Esophagus squamous epithelium (tissue), 5 donors: Measurements from ENCODE around the gene MFAP2. TPM values are rescaled to one million over a fixed set of nuclear protein-coding genes. Genes with fewer than 3 reads are reported as not detected.

ENCODE experiments used
- DNase-seq: peaks from one replicate; lab custom pipeline; 2025; lab: John Stamatoyannopoulos, UW
- H3K27ac ChIP-seq, 4 donors: fragments of 200-600 bp; sonication (generic); one replicate each; pipeline ENCODE4 v1.5.1; 2016 to 2019; ENCODE audit warnings: mild to moderate bottlenecking in 1 of 4
- H3K27me3 ChIP-seq, 4 donors: fragments of 200-600 bp; sonication (generic); 1 replicate in 3 of 4; 2 replicates in 1 of 4; pipeline versions ENCODE4 v1.5.1 to v1.6.0; 2017 to 2021; ENCODE audit warnings: antibody characterized with exemption in 1 of 4
- H3K36me3 ChIP-seq, 3 donors: fragments of 200-600 bp; sonication (generic); one replicate each; pipeline ENCODE4 v1.5.1; 2016 to 2019
- H3K4me1 ChIP-seq, 3 donors: fragments of 200-600 bp; sonication (generic); one replicate each; pipeline ENCODE4 v1.5.1; 2017 to 2019
- H3K4me3 ChIP-seq, 4 donors: fragments of 200-600 bp; sonication (generic); 1 replicate in 3 of 4; 2 replicates in 1 of 4; pipeline ENCODE4 v1.5.1; 2016 to 2019; ENCODE audit warnings: mild to moderate bottlenecking in 2 of 4, moderate library complexity in 1 of 4
- H3K9me3 ChIP-seq, 3 donors: fragments of 200-600 bp; sonication (generic); one replicate each; pipeline ENCODE4 v1.5.1; 2016 to 2019
- CTCF ChIP-seq, 6 experiments: fragments of 450-650 bp in 4 of 6; fragments of 200-600 bp in 2 of 6; sonication (generic) in 2 of 6; IDR thresholded peaks; one replicate each; pipeline ENCODE4 v1.5.1; 2016 to 2019; ENCODE audit warnings: antibody characterized with exemption in 6 of 6, mild to moderate bottlenecking in 4 of 6, moderate library complexity in 4 of 6
- POLR2A ChIP-seq, 4 donors: fragments of 450-650 bp; IDR thresholded peaks; one replicate each; pipeline ENCODE4 v1.6.1; 2017; ENCODE audit warnings: antibody characterized with exemption in 4 of 4, mild to moderate bottlenecking in 4 of 4, moderate library complexity in 3 of 4
- WGBS, 2 donors: methylation state at CpG; one replicate each; pipeline ENCODE4 v1.1.5; 2018; 5-methylcytosine and 5-hydroxymethylcytosine counted together
- intact Hi-C: fragments of 100-400 bp; cut with DNase I; formaldehyde crosslinking; loops from one replicate; pipeline ENCODE4 v1.15.0; 2022
- total RNA-seq, 4 donors: library from RNA; depleted of rRNA; stranded (reverse); fragments of >200 nt; gene quantifications; one replicate each; pipeline ENCODE4 v1.1.0, GENCODE V29; 2016
- donor health status: DM: yes; HTN: yes; CAD: no.

MFAP2 gene
- total RNA-seq, 4 donors from 2014 or later: 0.70 to 10.5 (median 4.2) TPM; not detected in 1

DNA sequence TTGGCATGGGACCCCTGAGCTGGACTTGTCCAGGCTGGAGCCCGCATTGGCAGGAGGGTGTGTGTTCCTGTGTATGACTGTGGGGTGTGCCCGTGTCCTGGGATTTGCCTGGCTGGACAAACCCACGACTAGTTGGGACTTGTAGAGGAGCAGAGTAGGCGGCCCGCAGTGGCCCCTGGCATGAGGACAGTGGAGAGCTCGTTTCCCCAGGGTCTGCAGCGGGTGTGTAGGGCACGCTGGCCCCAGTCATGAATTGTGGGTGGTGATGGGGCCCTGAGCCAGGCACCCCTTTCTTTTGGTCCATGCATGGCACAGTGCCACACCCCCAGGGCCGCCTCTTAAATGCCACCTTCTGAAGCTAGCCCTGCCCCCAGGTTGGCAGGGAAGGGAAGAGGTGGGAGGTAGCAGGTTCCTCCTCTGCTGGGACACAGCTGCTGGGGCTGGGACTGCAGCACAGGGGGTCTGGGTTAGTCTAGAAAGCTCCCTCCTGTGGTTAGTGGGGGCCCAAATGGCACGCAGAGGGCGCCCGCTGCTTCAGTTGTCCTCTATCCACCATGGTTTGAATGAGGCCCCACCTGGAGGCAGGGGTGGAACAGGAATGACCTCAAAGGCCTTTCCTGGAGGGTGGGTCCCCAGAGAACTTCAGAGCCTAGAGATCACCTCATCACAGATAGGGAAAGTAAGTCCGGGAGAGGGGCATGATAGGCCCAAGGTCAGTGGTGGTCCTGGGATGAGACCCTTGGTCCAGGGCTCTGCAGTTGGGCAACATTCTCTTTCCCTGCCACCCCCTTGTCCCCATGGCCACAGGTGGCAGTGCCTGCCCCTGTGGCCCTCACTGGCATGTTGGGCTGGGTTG is 54.6 kb downstream of the MFAP2 start:
- no peak for DNase-seq
- H3K4me1 ChIP-seq: peaks cover 34 to 85% (median 49%) of the 10 kb centered on the region in 3 donors
- H3K27ac ChIP-seq: peak overlapping the region; percentile 77 to 87 (median 83)
- no peak overlapping the region for H3K4me3 ChIP-seq
- WGBS, 2 donors: 51 to 55% methylated on average over 10 to 12 of the region's 13 CpGs
- H3K36me3 ChIP-seq: peaks cover 0 to 20% (median 0%) of the 10 kb centered on the region in 3 donors
- H3K9me3 ChIP-seq: no peaks in the 10 kb centered on the region
- intact Hi-C loops: no loop called here
- TF ChIP-seq POLR2A (IDR thresholded peaks at IDR 0.05) (no peak), CTCF (IDR thresholded peaks at IDR 0.05) (no peak)
- no peaks in the 10 kb centered on the region for H3K27me3 ChIP-seq

DNA sequence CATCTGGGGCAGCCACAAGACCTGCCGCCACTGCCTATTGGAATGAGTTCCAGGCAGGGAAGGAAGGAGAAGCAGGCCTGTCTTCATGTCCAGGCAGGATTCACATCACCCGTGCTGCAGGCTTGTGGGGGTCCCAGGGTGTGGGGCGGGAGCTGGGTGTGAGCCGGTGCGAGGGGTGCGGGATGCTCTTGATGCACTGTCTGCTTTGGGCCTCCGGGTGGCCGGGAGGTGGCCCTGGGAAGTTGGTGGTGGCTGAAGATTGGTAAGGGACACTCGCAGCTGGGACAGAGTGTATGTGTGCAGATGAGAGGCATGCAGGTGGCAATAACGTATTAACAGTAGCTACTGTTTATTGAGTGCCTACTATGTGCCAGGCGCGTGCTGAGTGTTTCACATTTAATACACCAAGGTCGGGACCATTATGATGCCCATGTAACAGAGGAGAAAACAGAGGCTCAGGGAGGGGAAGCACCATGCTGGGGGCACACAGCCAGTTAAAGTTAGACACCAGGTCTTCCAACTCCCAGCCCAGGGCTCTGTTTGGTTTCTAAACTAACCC is 55.4 kb downstream of the MFAP2 start:
- Histone ChIP-seq H3K27ac (peak overlapping the region; percentile 77 to 87 (median 83)), H3K4me1 (peaks cover 32 to 76% (median 49%) of the 10 kb centered on the region in 3 donors), H3K9me3 (no peaks in the 10 kb centered on the region), H3K4me3 (no peak overlapping the region), H3K36me3 (peaks cover 0 to 12% (median 0%) of the 10 kb centered on the region in 3 donors), H3K27me3 (no peaks in the 10 kb centered on the region)
- intact Hi-C loops: no loop called here
- peak in 1 of 6 experiments; percentile 34 for TF ChIP-seq CTCF (IDR thresholded peaks at IDR 0.05)
- no peak for TF ChIP-seq POLR2A (IDR thresholded peaks at IDR 0.05)
- DNase-seq: no peak
- 64 to 78% methylated on average over 12 to 13 of the region's 13 CpGs for WGBS, 2 donors

Other genes starting within 250 kb of the MFAP2 start
- gene RNU1-4, start 240.1 kb downstream of the MFAP2 start, total RNA-seq: under 1 TPM; under 0.01 TPM
- under 1 TPM; under 0.01 TPM for gene RNU1-2, start 84.6 kb downstream of the MFAP2 start, total RNA-seq
- gene CROCC, start 58.7 kb downstream of the MFAP2 start, total RNA-seq: 10 to 100 TPM in 3 of 4 donors, 1 to 10 TPM in 1; 8.5 to 43.1 (median 30.2) TPM
- 10 to 100 TPM; 23.8 to 66.5 (median 41.8) TPM for gene ATP13A2, start 31.3 kb upstream of the MFAP2 start, total RNA-seq
- gene SDHB, start 73.4 kb upstream of the MFAP2 start, total RNA-seq: 100 to 1,000 TPM in 3 of 4 donors, 10 to 100 TPM in 1; 78.4 to 137 (median 119) TPM
- gene PADI2, start 138.8 kb upstream of the MFAP2 start, total RNA-seq: 1 to 10 TPM in 2 of 4 donors, under 1 TPM in 2; 0.57 to 2.1 (median 1.1) TPM
- gene PADI1, start 224.5 kb upstream of the MFAP2 start, total RNA-seq: 100 to 1,000 TPM in 2 of 4 donors, 10 to 100 TPM in 2; 45.3 to 121 (median 75.1) TPM